Measurements from ENCODE around the gene EPHA7.
A peak's percentile ranks its signal among the peaks of the same experiment; 100 is the strongest.

The EPHA7 gene

DNA sequence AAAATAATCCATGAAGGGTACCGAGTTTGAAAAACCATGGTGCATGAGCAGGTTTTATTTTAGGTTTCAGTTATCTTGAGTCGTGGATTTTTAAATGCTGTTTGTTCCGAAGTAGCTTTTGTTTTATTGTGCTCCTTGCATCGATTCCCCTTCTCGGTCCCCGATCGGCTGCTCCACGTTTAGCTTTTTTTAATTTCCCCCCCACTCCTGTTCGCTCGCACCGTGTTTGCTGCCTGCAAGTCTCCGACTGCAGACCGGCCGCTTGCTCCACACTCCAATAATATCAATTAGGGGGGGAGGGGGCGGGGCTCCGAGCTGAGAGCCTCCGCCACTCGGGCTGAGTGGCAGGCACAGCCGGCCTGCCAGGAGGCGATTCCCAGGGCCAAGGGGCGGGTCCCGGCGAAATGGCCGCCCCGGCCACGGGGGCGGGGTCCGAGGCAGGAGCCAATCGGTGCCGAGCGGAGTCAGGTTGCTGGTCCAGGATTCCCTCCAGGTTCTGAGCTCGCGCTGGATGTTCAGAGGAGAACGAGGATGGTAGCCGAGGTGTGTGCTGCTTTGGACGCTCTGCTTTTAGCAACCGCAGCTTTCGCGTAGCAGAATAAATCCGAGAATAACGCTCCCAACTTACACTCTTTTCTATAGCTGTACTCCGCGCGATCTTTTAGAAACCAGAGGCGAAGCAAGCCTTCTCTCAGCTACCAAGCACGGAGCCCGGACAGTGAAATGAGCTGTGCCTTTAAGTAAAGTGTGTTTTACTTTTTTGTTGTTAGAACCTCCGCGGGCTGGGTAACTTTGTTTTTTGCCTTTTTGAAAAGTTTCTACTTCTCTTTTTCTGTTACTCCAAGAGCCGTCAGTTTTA, at the start of gene EPHA7:
Gene EPHA7, minus strand, starts transcription at position 256 of the 859 bp plus-strand sequence. Its CDS starts 218 bp downstream, at position 38.
- DNase-seq, result peak; percentile 94

DNA sequence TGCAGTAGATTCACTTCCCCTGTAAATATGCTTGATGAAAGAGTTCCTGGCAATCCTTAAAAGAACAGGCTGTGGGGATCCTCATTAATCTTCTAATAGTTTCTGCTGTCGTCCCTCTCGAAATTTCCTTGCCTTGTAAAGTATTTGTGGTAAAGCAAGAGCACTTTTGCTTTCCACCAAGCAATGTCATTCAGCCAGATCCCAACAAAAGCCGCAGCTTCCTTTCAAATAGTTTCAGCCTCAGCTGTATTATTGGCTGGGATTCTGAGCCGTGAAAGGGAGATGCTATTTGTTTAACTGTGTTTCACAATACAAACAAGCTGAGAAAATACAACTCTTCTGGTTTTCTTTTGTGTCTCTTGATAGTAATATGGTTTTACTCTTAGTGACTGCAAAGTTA, 48.9 kb upstream of the EPHA7 start:
- DNase-seq, result no peak

DNA sequence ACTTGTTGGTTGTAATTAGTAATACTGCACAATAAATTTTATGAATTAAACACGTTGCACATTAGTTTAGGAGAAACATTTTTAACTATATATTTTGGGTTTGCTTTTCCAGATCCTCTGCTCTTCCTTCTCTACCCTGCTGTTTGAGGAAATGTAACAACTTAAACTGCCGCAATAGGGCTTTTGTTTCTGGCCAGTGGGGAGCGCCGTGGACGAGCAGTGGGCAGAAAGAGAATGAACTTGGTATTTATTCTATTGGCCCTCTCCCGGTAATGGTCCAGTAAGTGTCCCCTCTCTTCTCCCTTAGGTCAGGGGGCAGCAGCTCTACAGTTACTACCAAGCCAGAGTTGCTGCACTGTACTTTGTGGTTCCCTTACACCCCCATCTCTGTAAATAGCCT, 35.2 kb upstream of the EPHA7 start:
- DNase-seq, result no peak

DNA sequence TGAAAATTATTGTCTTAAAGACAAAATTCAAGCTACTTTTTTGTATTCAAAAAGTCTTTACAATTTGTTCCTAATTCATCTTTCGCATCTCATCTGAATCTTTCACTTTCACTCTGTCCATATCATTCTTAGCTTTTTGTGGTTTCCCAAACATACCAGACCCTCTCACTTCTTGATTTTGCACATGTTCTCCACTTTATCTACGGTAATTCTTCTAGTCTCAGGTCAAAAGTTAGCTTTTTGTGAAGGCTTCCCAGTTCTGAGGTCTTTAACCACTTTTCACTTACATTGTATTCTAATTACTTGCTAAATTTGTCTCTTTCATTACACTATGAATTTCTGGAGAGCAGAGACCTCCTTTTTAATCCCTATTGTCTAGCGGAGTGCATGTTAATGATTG, 34.6 kb upstream of the EPHA7 start:
- DNase-seq, result no peak

DNA sequence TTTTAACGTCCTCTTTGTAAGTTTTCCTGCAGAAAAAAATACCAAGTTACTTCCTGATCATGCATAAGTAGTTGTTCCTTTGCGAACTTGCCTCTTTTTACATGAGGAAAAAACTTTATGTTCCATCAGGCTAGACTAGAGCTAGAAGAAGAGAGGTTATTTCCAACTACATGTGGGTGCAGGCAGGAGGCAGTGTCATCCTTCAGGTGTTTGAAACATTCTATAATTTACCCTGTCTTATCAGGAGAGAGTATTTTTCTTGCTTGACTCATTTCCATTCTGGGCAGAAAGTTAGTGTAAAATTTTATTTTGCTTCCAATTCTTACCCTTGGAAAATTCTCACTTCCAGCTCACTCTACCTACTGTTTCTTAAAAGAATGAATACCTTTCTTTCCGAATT, 28.5 kb upstream of the EPHA7 start:
- no peak for DNase-seq

DNA sequence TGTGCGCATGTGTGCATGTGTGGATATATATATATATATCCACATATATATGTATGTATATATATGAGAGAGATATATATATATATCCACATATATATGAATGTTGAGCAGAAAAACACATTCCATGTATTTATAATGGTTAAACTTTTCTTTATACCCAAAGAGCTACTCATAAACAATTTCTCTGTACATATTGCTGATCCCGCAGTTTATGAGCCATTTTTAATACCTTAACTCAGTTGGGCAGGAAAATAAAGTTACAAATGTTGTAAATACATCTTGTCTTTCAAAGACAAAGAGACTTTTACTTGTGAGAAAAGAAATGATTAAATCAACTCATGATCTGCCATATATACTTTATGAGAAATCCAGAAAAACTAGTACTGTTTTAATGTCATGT, 18.1 kb upstream of the EPHA7 start:
- no peak for DNase-seq

DNA sequence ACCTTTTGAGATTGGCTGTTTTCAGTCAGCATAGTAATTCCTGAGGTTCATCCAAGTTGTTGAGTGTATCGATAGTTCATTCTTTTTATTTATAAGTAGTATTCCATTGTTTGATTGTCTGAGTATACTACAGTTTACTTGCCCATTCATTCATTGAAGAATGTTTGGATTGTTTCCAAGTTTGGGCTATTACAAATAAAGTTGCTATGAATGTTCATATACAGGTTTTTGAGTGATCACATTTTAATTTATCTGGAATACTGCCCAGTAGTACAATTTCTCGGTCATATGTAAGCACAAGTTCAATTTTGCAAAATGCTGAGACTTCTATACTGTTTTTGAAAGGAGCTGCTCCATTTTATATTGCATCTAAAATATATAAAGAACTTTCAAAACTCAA, 14.2 kb upstream of the EPHA7 start:
- DNase-seq, result no peak

DNA sequence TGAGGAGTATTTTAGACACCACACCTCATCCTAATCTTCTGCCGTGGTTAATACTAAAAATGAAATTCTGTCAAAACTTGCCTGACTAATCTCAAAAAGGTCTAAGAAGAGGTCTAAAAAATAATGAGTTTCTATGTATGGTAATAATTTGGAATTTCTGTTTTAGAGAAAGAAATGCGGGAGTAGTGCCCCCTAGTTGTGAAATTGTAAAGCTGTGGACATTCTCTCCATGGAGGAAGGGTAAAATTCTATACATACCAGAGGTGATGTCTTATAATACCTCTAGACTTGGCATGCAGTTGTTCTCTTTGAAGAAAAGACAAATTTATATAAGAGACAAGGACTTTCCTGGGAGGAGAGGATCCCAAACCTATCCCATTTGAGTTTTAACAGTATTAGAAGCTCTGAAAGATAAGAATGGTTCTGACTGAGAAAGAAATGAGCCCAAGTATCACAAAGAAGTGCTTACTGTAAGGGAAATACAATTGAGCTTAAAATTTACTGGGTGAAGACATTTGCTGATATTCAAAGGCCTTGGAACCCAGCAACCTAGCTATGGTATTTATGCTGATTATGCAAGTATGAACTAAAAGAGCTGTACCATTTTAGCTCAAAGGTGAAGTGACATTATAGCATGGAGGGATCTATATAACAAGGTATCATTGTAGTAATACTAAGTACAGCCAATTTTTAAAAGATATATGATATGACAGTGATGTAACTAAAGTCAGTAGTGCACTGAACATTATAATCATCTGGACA, 5.1 kb upstream of the EPHA7 start:
- no peak for DNase-seq

DNA sequence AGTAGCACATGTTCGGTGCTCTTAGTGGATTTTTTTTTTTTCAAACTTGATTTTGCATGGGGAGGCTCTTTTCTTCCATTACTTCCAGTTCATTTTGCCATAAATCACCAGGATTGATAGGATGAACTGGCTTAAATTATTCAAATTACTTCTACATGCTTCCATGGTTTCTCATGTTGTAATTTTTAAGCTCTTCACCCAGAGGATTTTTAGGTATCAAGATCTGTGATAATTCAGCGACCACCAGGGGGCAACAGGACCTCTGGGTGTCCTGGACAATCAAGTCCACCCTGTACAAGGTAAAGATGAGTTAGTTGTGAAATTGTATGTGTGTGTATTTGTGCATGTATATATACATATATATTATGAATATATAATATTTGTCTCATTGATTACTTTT, 4.2 kb upstream of the EPHA7 start:
- peak; percentile 46 for DNase-seq

DNA sequence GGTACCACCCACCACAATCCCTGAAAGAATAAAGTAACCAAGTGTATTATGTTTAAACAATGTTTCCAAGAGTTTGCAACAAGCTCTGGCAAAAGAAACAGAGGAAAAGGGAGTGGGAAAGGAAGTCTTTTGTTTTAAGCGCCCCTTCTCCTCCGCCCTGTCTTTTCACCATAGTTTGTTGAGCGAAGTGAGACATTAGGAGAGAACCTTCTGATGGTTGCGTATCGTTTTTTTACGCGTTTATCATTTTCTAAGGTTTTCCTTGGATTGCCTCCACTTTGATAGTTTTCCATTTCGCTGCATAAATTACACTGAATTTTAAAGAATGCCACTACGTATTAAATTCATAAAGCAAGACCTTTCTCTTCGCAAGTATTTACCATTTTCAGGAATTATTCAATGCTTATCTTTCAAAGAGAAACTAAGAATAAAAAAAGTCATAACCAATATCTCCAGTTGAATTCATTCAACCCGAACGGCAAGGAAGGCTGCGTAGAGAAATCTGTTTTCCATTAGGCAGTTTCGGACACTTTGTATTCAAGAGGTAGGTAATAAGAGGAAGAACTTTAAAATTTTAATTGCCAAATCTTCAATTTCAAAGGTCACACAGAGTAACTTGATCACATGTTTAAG, 920 bp upstream of the EPHA7 start:
- no peak for DNase-seq

DNA sequence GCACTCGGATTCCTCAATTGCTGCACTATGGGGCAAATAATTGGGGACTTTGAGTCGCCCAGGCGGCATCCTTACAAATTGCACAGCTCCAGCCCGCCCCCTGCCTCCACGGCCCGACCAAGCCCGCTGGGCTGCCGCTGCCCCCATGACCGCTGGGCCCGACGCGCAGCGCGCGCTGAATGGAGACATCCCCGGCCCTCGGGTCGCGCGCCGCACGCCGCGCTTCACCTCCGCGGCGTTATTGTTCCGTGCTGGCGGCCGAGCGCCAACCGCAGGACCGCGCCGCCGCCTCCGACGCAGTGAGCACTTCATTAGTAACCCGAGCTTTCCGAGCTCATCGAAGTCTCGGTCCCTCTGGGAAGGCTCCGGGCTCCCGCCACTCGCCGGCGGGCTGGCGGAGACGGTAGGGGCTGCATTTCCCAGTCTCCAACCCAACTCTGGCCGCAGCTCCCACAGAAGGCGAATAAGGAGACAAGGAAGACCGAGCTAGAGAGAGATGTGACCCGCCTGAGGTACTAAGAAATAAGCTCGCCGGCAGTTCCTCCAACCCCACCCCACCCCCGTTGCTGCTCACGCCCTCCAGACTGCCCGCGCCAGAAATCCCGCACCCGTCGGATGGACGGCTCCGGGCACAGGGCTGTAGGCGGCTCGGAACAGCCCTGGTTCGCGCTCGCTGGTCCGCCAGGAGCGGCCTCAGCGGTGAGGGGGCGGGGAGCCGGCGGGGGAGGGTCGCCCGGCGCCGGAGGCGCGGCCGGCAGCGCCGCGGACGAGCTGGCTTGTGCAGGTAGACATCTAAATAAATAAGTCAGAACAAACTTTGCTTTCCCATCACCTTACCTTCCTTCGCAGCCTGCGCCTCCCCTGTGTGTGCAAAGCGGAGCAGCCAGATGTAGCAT, 703 bp downstream of the EPHA7 start:
- DNase-seq, result peak; percentile 11

DNA sequence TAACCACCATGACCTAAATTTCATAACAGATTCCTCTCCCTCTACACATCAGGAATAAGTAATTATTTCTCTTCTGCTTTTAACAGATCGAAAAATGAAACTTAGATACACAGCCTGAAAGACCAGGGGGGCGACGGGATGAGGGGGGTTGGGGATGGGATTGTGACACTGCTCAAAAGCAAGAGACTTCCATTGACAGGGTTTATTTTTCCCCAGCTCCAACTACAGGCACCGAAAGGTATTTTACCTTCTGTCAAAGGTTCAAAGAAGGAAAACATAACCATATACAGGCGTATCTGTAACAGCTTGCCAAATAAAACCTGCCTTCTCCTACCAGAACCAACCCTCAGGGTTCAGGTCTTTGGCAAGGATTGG, 1.3 kb downstream of the EPHA7 start:
- no peak for DNase-seq

DNA sequence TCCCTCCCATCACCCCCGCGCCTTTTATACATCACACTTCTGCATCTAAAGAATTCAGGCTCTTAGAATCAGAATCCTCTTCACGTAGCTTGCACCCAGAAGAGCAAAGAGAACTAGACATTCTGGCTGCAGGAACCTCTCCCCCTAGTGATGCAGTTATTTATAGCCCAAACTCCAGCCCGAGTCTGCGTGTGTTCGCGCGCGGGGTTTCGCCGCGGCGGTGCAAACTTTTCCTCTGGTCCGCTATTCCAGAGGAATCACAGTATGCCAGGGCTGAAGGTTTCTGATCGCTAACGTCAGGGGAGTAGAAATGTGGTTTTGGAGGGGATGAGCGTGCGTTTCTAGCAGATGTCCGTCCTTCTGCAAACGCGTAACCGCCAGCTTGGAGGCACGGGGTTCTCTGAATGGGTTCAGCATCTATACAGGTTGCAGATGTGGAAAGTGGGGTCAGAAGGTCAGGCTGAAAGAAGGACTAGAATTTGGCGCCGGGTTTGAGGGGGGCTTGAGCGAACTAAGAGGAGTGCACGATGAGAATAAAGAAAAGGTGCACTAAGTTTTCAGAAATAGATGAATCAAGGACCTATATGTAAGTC, 1.8 kb downstream of the EPHA7 start:
- DNase-seq, result no peak

DNA sequence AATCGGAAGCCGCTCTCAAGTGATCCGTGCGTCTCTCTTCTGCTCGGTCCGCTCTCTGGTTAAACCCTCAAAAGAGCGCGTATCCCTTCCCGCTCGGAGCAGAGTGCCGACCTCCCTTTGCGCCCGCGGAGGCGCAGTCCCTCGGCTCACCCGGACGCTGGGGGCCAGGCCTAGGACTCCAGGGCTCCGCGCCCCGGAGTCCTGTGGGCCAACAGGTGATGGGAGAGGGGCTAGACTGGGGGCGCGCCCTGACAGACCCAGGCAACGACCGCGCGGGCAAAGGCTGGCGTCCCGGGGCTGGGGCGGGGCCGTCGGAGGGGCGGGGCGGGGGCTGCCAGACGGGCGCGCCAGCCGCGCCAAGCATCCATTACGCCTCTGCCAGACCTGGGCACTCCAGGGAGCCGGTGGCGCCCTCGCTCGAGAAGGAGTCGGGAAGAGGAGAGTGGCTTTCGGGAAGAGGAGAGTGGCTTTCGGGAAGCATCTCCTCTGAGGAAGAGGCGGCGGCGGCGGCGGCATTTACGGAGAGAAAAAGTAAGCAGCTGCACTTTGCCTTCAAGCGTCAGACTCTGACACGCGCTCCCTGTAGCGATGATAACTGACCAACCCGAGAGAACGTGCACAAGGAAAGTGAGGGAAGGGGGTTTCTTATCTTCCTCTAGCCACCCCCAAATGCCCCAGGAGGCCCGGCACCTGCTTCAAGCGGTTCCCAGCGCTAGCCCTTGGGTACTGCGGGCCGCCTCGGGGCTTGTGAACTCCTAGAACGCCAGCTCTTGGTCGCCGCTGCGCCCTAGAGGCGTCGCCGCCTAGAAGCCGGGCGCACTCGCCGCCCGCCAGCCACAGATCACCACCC, 2.6 kb downstream of the EPHA7 start:
- peak; percentile 57 for DNase-seq

DNA sequence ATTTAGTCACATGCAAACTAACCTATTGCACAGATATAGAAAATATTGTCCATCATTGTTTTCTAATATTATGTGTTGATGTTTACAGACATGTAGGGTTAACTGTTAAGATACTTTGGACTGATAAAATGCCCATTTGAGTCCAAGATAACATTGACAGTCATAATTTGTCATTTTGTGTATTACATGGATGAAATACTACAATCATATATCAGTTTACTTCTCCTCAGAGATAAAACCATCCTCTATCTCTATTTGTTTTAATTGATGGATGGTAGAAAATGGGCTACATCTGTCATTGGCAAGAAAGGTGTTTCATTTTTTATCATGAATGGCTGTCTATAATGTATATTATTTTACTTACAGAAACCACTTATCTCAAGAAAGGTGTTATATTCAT, 6.2 kb downstream of the EPHA7 start:
- no peak for DNase-seq

DNA sequence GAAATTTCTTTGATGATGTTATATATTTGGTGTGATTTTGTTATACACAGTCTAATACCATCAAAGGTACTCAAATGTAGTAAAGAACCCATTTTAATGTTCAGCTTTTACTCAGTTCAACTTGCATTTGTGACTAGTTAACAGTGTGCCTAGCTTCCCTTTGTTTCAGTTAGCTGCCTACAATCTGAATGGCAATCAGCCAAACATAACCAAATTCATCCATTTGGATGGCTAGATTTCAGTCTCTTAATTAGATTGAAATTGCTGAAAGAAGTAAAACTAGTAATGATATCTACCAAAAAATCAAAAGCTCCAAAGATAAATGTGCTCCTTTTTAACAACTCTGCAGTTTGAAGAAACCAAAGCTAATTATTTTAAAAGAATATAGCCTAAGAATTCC, 6.9 kb downstream of the EPHA7 start:
- peak; percentile 5 for DNase-seq

DNA sequence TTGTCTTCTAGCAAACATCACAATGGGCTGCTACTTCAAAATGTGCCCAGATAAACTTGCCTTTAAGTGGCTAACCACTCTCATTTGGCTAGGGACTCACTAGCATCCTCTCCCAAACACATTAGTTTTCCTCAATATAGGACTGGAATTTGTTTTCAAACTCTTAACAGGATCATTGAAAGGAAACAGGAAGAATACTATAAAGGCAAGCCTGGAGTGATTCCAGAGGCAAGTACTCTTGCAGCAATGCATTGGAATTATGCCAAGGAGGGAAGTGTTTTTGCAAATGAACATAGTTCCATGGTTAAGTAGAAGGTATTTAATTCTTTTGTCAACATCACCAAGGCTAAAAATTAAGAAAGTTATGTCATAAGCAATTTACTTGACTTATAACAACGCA, 12.2 kb downstream of the EPHA7 start:
- DNase-seq, result peak; percentile 9

DNA sequence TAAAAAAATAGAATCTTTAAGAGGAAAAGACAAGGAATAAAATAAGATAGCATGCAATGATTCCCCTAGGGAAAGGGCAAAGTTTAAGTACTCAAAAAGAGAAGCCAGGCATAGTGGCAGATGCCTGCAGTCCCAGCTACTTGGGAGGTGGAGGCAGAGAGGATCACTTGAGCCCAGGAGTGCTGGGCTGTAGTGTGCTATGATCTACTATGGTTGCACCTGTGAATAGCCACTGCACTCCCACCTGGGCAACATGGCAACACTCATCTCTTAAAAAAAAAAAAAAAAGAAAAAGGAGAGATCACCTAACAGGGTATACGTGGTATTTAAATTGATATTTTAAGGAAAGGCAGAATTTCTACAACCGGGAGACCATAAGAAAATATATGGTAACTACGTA, 16.0 kb downstream of the EPHA7 start:
- DNase-seq, result no peak

DNA sequence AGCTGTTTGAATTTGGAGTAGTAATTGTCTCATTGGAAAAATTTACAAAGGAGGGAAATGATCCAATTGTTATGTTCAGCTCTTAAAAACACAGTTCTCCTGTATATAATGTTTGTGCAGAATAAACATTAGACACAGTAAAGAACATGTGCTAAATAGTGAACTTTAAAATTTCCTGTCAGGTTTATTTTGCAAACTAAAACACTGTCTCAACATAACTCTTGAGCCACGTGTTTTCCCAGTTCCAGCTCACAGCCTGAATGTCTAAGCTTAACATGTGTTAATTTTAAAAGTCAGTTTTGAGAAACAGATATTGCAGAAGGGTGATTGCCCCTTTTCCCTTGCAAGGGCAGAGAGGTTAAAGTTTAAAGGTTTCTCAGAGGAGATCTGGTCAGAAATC, 20.6 kb downstream of the EPHA7 start:
- no peak for DNase-seq

DNA sequence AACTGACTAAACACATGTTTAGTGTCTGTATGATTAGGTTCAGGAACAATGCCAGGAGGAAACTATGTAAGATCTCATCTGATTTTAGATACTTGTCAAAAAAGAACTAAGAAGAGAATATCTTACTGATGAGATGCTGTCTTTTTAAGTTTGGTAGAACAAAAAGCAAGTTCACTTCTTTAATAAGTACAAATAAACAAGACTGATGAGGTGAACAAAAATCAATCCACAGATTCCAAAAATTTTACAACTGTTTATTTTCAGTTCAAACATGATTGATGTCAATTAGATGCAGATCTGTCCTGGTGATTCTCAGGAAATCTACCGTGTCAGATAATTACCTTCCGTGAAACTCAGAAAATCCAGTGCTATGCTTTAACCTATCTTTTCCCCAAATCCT, 24.9 kb downstream of the EPHA7 start:
- DNase-seq, result no peak

DNA sequence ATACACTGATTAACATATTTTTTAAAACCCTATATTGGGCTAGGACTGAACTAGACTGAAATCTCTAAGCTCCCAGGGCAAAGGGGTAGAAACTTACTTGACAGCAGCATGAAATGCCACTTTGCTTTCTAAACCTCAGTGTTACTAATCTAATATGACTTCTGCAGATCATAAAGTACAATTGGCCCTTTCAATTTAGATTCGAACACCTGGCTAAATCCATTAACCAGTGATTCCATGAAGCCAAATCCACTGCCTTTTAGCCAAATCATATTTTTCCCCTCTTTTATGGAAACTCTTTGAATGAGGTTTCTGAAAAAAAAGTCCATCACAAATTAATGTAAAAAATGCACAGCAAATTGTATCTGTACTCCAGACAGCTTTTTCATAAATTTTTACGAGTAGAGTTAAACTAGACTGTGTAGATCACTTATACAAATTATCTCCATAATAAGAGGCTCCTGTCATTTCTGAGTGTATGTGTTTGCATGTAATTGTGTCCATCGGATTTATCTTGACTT, 25.7 kb downstream of the EPHA7 start:
- no peak for DNase-seq
